Measurements from ENCODE around the gene ASTN2. TPM values are rescaled to one million over a fixed set of nuclear protein-coding genes. Genes with fewer than 3 reads are reported as not detected.

ASTN2 gene
- total and polyA plus RNA-seq, 2 donors (not counting 3 experiments of a cell fraction or from before 2014, with no cell fraction given): 1.0 to 1.9 TPM

DNA sequence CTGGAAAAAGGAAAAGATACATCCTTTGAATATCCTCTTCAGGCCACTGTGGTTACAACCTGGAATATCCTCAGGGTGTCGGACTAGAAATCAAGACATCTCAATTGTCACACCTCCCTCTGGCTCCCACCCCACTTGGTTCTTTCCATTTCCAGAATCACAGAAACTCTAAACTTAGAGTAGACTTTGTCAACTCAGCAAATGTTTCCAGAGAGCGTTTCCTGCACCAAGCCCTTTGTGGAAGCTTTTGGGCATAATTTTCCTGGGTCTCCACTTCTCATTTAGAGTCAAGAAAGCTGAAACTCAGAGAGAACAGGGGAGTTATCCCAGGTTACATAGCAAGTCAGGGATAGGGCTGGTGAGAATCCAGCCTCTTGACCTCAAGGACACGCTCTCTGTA lies 108.8 kb downstream of the ASTN2 start:
- Histone ChIP-seq H4K20me1 (replicated peaks; ENCODE audit: control insufficient read depth, extremely low read depth, insufficient read depth, low read length) (no peaks in the 10 kb centered on the region), H3K9ac (replicated peaks; ENCODE audit: extremely low read depth, insufficient read depth, low read length) (no peak overlapping the region), H3K27ac (ENCODE audit: insufficient read depth, low read depth, low read length) (no peak overlapping the region), H3K4me2 (ENCODE audit: insufficient read depth, low read length) (no peak overlapping the region), H3K79me2 (ENCODE audit: control insufficient read depth, insufficient read depth, low read length) (no peaks in the 10 kb centered on the region), H3K9me1 (replicated peaks; ENCODE audit: control insufficient read depth, extremely low read depth, insufficient read depth, low read length) (no peaks in the 10 kb centered on the region), H3K4me1 (ENCODE audit: control insufficient read depth, extremely low read depth, insufficient read depth, low read length) (no peaks in the 10 kb centered on the region), H2AFZ (ENCODE audit: low read depth, low read length) (no peak overlapping the region), H3K4me3 (replicated peaks in 1 of 3; ENCODE audit: insufficient read depth in 1 of 3, low read depth in 1 of 3, low read length in 3 of 3) (no peak overlapping the region), H3K9me3 (replicated peaks; ENCODE audit: control insufficient read depth, insufficient read depth, low read length) (no peaks in the 10 kb centered on the region), H3K27me3 (ENCODE audit: control insufficient read depth in 2 of 2, insufficient read depth in 2 of 2, low read length in 2 of 2) (no peaks in the 10 kb centered on the region), H3K36me3 (ENCODE audit: control insufficient read depth in 2 of 2, extremely low read depth in 1 of 2, insufficient read depth in 2 of 2, low read length in 2 of 2) (no peaks in the 10 kb centered on the region)
- FAIRE-seq (no peak), DNase-seq (ENCODE audit: low read depth, low spot score) (no peak)
- no peak for TF ChIP-seq JUN (IDR thresholded peaks at IDR 0.05; ENCODE audit: borderline replicate concordance, insufficient read depth, insufficient read length, low read depth)
- no peak for TF ChIP-seq MYC (IDR thresholded peaks at IDR 0.05; ENCODE audit: low read depth, low read length)
- TF ChIP-seq EZH2 (IDR thresholded peaks at IDR 0.05; ENCODE audit: borderline replicate concordance, low read depth, low read length, severe bottlenecking): no peak
- TF ChIP-seq, protein P1, sequence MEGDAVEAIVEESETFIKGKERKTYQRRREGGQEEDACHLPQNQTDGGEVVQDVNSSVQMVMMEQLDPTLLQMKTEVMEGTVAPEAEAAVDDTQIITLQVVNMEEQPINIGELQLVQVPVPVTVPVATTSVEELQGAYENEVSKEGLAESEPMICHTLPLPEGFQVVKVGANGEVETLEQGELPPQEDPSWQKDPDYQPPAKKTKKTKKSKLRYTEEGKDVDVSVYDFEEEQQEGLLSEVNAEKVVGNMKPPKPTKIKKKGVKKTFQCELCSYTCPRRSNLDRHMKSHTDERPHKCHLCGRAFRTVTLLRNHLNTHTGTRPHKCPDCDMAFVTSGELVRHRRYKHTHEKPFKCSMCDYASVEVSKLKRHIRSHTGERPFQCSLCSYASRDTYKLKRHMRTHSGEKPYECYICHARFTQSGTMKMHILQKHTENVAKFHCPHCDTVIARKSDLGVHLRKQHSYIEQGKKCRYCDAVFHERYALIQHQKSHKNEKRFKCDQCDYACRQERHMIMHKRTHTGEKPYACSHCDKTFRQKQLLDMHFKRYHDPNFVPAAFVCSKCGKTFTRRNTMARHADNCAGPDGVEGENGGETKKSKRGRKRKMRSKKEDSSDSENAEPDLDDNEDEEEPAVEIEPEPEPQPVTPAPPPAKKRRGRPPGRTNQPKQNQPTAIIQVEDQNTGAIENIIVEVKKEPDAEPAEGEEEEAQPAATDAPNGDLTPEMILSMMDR (IDR thresholded peaks at IDR 0.05; ENCODE audit: extremely low read depth in 1 of 2, insufficient read depth in 1 of 2, low read depth in 1 of 2, low read length in 2 of 2): no peak
- TF ChIP-seq POLR2A (IDR thresholded peaks at IDR 0.05; ENCODE audit: low read depth, low read length): no peak
- no peak for TF ChIP-seq FOS (IDR thresholded peaks at IDR 0.05; ENCODE audit: borderline replicate concordance, insufficient read depth, low read length)
- TF ChIP-seq POLR2AphosphoS5 (IDR thresholded peaks at IDR 0.05; ENCODE audit: insufficient read depth, low read depth, low read length): no peak
- no peak for TF ChIP-seq GATA2 (IDR thresholded peaks at IDR 0.05; ENCODE audit: insufficient read depth, insufficient read length, low read depth, low read length)
- TF ChIP-seq, protein P2, sequence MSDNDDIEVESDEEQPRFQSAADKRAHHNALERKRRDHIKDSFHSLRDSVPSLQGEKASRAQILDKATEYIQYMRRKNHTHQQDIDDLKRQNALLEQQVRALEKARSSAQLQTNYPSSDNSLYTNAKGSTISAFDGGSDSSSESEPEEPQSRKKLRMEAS (IDR thresholded peaks at IDR 0.05; ENCODE audit: insufficient read depth, insufficient read length): no peak
- BruUV-seq (replicated peaks): no TSS peak
- ChIA-PET POLR2A (no interaction called here), CTCF (no interaction called here)
- dilution Hi-C loops (cut with MboI; ENCODE audit: extremely low pct_ligation_motif_present, low sequenced_read_pairs): no loop called here
- intact Hi-C loops (cut with micrococcal nuclease): no loop called here

Data from endothelial cell of umbilical vein (primary cell).